Measurements from ENCODE around the gene THADA. TPM values are rescaled to one million over a fixed set of nuclear protein-coding genes. Genes with fewer than 3 reads are reported as not detected.

THADA gene
- total RNA-seq, 1 donor from 2014 or later = 38.0 TPM

- DNase-seq (ENCODE audit: low spot score) = no peak
Observed at GRCh38 chr2:43358410-43359201, 237.2 kb downstream of the THADA start.

GRCh38 chr2:43356774-43357173 lies 239.1 kb downstream of the THADA start:
- no peak for DNase-seq (ENCODE audit: low spot score)

GRCh38 chr2:43355399-43355798 lies 240.4 kb downstream of the THADA start:
- no peak for DNase-seq (ENCODE audit: low spot score)

- DNase-seq (ENCODE audit: low spot score) = no peak
Observed at GRCh38 chr2:43349904-43350303, 245.9 kb downstream of the THADA start.

GRCh38 chr2:43348908-43349661 lies 246.8 kb downstream of the THADA start:
- DNase-seq (ENCODE audit: low spot score) = no peak

GRCh38 chr2:43347746-43348145 lies 248.1 kb downstream of the THADA start:
- DNase-seq (ENCODE audit: low spot score) = no peak

- DNase-seq (ENCODE audit: low spot score) = no peak
Observed at GRCh38 chr2:43346602-43347567, 249.0 kb downstream of the THADA start.

GRCh38 chr2:43345872-43346271 lies 250.0 kb downstream of the THADA start:
- DNase-seq (ENCODE audit: low spot score) = no peak

- no peak for DNase-seq (ENCODE audit: low spot score)
Observed at GRCh38 chr2:43345391-43345813, 250.4 kb downstream of the THADA start.

GRCh38 chr2:43344868-43345373 lies 250.9 kb downstream of the THADA start:
- no peak for DNase-seq (ENCODE audit: low spot score)

- DNase-seq (ENCODE audit: low spot score) = no peak
Observed at GRCh38 chr2:43343573-43344304, 252.1 kb downstream of the THADA start.

GRCh38 chr2:43341959-43342757 lies 253.7 kb downstream of the THADA start:
- DNase-seq (ENCODE audit: low spot score) = no peak

GRCh38 chr2:43340945-43341356 lies 254.9 kb downstream of the THADA start:
- no peak for DNase-seq (ENCODE audit: low spot score)

- no peak for DNase-seq (ENCODE audit: low spot score)
Observed at GRCh38 chr2:43340066-43340465, 255.8 kb downstream of the THADA start.

- DNase-seq (ENCODE audit: low spot score) = no peak
Observed at GRCh38 chr2:43333656-43334144, 262.1 kb downstream of the THADA start.

GRCh38 chr2:43333101-43333655 lies 262.7 kb downstream of the THADA start:
- DNase-seq (ENCODE audit: low spot score) = no peak

- DNase-seq (ENCODE audit: low spot score) = no peak
Observed at GRCh38 chr2:43332653-43333052, 263.2 kb downstream of the THADA start.

GRCh38 chr2:43331422-43331821 lies 264.4 kb downstream of the THADA start:
- no peak for DNase-seq (ENCODE audit: low spot score)

- no peak for DNase-seq (ENCODE audit: low spot score)
Observed at GRCh38 chr2:43329637-43330036, 266.2 kb downstream of the THADA start.
